HG03457 (cell line): Measurements from ENCODE around the gene CRIP2.

Experiments
- ATAC-seq: cut with Tn5 transposase; IDR thresholded peaks from one replicate; pipeline ENCODE4 v1.9.1; 2021; ENCODE audit warnings: moderate number of reproducible peaks; ENCODE audit not compliant: unreplicated experiment

The CRIP2 gene

DNA sequence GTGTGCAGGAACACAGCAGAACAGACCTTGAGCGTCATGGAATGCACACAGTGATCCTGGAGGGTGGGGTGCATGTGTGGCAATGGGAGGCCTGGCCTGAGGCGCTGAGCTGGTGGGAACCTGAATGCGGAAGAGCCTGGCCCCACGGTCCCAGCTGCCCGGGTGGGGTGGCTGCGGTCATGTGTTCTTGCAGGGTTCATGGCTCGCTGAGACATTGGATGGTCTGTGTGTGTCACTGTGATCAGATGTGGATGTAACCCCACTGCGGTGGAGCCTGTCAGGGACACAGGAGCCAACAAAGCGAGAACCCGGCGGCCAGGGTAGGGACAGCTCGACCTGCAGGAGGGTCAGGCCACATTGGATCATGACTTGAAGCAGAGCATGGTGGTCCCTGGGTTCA lies 31.8 kb upstream of the CRIP2 start:
- no peak for ATAC-seq

- ATAC-seq, result no peak
Measured at GRCh38 chr14:105444859-105445258, 29.8 kb upstream of the CRIP2 start.

DNA sequence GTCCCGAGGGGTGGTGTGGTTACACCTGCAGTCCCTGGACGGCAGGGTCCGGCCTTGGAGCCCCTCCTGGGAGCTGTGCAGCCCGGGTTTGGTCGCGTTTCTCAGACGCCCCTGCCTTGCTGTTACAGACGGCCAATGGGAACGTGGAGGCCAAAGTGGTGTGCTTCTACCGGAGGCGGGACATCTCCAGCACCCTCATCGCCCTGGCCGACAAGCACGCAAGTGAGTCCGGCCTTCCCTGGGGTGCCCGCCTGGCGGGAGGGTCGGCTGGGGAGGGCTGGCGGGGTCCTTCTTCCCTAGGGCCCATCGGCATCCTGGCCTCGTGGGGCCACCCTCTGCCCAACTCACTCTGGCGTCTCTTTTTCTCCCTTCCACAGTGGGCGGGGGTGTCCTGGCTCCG lies 29.3 kb upstream of the CRIP2 start:
- no peak for ATAC-seq

DNA sequence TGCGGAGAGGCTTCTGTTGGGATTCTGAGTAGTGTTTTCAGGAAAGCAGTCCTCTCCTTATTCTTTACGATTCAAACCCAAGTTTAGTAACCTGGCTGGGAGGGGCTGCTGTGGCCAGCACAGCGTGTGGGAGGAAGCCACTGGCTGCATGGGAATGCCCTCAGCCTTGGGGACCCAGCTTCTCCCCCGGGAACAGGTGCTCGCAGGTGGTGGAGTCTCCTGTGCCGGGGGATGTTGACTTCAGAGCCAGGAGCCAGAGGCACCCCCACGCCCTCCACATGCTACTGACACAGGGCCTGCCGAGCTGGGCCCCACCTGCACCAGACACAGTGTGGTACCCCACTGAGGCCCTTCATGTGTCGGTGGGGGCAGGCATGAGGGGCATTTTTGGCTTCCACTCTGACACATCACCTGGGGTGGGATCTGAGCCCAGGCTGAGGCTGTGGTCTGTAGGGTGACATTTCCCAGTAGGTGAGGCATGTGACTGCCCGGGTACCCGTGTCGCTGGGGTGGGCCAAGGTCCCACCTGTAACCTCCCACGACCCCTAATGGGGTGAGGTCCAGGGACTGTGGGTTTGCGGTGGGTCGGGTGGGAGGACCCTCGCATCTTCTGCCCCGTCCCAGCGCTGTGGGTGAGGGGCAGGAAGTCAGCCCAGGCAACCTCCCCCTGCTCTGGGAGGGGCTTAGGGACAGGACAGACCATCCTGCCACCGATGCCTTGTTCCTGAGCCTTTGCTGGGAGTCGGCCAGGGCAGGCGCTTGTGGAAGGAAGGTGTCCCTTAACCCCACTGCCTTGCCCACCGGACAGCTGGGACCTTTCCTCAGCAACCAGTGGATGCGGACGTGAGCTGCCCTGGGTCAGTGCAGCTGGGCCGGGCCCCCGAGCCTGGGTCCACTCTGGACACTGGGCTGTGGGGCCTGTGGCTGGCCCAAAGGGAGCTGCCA lies 28.4 kb upstream of the CRIP2 start:
- ATAC-seq, result no peak

GRCh38 chr14:105446971-105447370 lies 27.6 kb upstream of the CRIP2 start:
- no peak for ATAC-seq

DNA sequence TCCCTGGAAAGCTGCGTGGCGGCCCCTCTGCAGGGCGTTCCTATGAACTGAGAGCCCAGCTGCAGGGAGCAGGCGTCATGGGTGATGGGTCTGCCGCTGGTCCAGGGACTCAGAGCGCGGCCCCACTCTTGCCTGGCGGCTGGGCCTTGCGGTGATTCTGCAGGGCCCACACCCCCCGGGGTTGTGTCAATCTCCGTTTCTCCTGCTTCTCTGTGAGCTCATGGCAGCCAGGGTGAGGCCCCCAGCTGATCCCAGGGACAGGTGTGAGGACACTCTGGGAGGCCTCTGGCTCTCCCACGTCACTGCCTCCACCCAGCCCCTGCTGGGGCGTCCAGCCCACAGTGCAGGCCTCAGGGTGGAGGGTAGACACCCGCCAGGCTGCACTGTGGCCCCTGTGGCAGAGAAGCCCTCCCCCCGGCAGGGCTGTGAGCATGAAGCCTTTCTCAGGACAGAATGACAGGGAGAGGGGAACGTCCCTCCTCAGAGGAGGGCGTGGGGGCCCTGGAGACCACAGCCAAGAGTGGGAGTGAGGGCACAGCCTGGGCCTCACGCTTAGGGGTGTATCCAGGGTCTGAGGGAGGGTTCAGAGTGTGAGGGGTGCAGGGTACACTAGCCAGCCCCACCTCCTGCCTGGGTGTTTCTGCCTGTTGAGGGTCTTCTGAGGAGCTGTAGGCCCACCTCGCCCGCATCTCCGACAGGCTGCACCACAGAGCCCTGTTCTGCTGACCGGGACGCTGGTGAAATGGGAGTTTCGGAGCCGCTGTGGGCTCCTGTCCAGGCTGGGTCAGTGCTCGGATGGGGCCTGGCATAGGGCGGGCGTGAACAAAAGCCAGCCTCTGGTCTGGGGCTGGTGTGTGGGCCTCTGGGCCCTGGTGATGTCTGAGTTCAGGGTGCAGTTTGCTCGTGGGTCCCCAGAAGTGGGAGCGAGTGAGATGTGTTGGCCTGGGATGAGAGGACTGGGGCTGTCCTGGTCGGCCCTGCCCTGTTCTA lies 26.7 kb upstream of the CRIP2 start:
- no peak for ATAC-seq

- ATAC-seq, result no peak
Measured at GRCh38 chr14:105448706-105449111, 25.9 kb upstream of the CRIP2 start.

DNA sequence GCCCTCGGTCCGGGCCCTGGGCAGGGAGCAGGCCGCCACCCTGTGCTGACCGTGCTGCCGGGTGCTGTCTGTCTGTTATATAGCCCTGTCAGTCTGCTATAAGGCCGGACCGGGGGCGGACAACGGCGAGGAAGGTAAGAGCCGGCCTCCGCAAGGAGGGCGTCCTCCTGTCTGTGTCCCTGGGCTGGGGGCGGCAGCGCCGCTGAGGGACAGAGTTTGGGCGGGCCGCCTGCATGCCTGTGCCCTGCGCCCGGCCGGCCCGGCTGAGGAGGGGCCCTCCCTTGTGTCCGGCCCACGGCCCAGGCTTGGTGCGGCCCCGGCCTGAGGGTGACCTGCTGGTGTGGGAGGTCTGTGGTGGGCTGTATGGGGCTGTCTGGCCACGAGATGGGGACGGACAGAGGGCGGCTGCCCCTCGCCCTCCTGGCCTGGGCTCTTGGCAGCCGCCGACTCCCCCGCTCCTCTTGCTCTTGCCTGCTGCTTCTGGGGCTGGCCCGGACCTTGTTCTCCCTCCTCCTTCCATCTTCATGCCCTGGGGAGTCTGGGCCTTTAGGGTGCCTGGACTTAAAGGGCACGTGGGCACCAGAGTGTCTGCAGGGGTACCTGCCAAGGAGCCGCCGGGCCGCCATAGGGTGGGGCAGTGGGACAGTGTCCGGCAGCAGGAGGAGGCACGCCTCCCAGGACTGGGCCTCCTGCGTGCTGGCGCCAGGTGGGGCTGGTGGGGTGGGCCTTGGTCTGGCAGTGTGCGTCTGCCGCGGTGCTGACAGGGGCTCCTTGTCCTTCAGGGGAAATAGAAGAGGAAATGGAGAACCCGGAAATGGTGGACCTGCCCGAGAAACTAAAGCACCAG lies 25.1 kb upstream of the CRIP2 start:
- no peak for ATAC-seq

- ATAC-seq, result no peak
Measured at GRCh38 chr14:105450123-105450505, 24.5 kb upstream of the CRIP2 start.

GRCh38 chr14:105450864-105451720 lies 23.5 kb upstream of the CRIP2 start:
- ATAC-seq, result no peak

GRCh38 chr14:105452963-105453362 lies 21.7 kb upstream of the CRIP2 start:
- ATAC-seq, result no peak

- no peak for ATAC-seq
Measured at GRCh38 chr14:105453847-105454246, 20.8 kb upstream of the CRIP2 start.

GRCh38 chr14:105455086-105455640 lies 19.5 kb upstream of the CRIP2 start:
- ATAC-seq, result no peak

- no peak for ATAC-seq
Measured at GRCh38 chr14:105455766-105456660, 18.6 kb upstream of the CRIP2 start.

GRCh38 chr14:105456736-105457617 lies 17.6 kb upstream of the CRIP2 start:
- ATAC-seq, result no peak

- no peak for ATAC-seq
Measured at GRCh38 chr14:105458010-105458409, 16.6 kb upstream of the CRIP2 start.

GRCh38 chr14:105458571-105458970 lies 16.1 kb upstream of the CRIP2 start:
- ATAC-seq, result no peak
